ENCODE results near the gene TAF13.

The TAF13 gene

GRCh38 chr1:109094377-109094803, 18.6 kb upstream of the TAF13 start:
- TF ChIP-seq CTCF (IDR thresholded peaks at IDR 0.05; ENCODE audit: insufficient read depth, low read depth, low read length, missing control alignments) = no peak
- no peak overlapping the region for H3K4me3 ChIP-seq (ENCODE audit: low read length)
- DNase-seq (ENCODE audit: low read depth) = no peak

GRCh38 chr1:109091839-109092193, 16.0 kb upstream of the TAF13 start:
- DNase-seq (ENCODE audit: low read depth) = peak; percentile 33
- no peak for TF ChIP-seq CTCF (IDR thresholded peaks at IDR 0.05; ENCODE audit: insufficient read depth, low read depth, low read length, missing control alignments)

DNA sequence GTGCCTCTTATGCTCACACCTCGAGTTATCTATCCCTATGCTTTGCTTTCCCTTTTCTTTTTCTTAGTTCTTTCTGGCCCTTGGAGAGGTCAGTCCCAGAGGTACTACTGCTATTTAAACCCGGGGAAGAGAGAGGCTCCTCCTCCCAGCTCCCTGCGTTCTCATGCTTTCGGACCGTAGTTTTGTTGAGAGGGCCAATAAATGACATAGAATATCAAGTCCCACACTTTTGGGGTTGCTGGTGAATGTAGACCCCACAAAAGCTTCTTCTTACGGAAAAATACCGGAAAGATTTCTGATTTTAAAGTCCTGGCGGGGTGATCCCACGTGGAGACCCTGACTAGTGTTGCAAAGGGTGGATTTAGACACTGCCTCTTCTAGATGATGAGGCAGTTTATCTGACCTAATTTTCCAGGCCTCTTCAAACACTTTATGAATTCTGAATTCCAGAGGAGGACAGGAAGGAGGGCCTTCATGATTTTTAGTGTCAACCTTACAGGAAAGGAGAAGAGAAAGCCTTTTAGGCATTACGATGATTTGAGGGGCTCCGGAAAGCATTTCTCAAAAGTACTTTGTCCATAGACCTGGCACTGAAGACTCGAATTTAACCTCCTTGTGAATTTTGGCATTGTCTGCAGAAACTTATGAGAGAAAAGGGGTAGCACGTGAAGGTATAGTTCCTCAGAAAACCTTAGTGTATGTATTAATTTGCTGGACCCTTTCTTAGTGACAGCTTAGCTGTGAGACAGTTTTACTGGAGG, 15.5 kb upstream of the TAF13 start:
- peak; percentile 60 for DNase-seq (ENCODE audit: low read depth)
- peak overlapping the region; percentile 89 for H3K4me3 ChIP-seq (ENCODE audit: low read length)
- no peak for TF ChIP-seq CTCF (IDR thresholded peaks at IDR 0.05; ENCODE audit: insufficient read depth, low read depth, low read length, missing control alignments)

More at GRCh38 chr1:109091839-109092193, 16.0 kb upstream of the TAF13 start:
- H3K4me3 ChIP-seq (ENCODE audit: low read length) = peak overlapping the region; percentile 89

DNA sequence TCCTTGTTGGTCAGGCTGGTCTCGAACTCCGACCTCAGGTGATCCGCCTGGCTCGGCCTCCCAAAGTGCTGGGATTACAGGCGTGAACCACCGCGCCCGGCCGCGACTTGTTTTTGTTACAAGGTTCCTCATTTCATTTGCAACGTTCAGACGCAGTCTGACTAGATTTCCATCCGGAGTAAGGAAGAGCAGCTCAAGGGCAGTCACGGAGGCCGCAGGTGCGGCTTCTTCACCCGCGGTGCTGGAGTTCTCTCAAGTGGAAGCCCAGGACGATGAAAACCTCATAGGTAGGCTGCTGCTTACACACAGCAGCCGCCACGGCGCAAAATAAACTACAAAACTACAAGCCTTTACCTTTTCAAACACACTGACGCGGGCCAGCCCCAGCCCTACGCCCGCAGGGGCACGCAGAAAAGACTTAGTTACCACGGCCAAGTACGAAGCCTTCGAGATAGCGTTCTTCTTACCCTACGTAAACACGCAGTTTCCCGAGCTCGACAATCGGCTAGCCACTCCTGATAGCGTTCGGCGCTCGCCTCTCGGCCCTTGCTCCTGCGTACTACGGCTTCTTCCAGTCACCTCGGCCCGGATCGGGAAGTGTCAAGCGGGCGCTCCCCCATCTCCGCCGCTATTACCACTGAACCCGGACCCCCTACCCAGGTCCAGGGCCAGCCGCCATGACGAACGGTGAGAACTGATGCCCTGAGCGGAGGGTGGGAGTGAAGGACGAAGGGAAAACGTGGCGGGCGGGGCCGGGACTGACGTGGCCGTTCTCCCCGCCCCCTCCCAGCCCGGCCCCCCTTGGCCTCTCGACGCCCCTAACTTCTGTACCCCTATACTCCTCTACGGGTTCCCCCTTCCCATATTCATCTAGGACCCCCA, 14.6 kb upstream of the TAF13 start, which contains the start of gene TMEM167B:
Gene TMEM167B (plus strand): TSS at position 569 of the 882 bp plus-strand sequence. CDS start 109 bp downstream, at position 678.
- peak; percentile 97 for DNase-seq (ENCODE audit: low read depth)
- TF ChIP-seq CTCF (IDR thresholded peaks at IDR 0.05; ENCODE audit: insufficient read depth, low read depth, low read length, missing control alignments) = no peak
- H3K4me3 ChIP-seq (ENCODE audit: low read length) = peak within 1 kb of the TSS; percentile 89

DNA sequence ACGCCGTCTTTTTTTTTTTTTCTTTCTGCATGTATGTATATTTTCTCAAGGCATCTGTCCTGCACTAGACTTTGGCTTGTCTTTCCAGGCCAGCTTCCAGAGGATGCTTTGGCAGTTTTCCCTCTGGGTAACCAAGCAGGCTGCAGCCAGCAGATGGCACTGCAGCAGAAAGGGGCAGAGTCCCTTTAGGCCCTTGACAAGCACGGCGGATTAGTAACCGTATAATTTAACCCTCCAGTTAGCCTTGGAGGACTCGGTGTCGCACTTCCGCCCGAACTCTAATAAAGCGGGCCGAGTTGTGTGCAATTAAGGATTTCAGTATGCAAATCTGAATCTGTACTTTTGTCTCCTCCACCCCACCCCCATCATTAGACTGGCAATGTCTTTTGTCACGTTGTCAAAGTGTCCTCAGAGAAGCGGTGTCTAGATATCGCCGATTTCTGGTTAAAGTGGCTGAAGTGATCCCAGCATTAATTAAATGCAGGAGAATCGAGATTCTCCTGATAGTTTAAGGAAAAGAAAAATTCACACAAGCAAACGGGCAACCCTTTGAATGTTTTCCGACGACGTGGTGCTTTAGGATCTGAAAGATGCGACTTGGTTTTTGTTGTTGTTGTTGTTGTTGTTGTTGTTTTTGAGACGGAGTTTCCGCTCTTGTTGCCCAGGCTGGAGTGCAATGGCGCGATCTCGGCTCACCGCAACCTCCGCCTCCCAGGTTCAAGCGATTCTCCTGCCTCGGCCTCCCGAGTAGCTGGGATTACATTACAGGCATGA, 13.6 kb upstream of the TAF13 start:
- peak overlapping the region; percentile 89 for H3K4me3 ChIP-seq (ENCODE audit: low read length)
- peak; percentile 74 for DNase-seq (ENCODE audit: low read depth)
- TF ChIP-seq CTCF (IDR thresholded peaks at IDR 0.05; ENCODE audit: insufficient read depth, low read depth, low read length, missing control alignments) = peak; percentile 69

Data from epithelial cell of esophagus (primary cell).